HG02798 (cell line): Measurements from ENCODE around the gene HDGF.
"Not testable (repeated sequence)": the region's sequence is repeated elsewhere in the genome, so short reads cannot be mapped to it uniquely, and the experiment has no call there.

Source experiments
- ATAC-seq: cut with Tn5 transposase; IDR thresholded peaks from one replicate; pipeline ENCODE4 v1.9.1; 2021; ENCODE audit warnings: mild to moderate bottlenecking; ENCODE audit not compliant: unreplicated experiment, poor library complexity

Gene HDGF

DNA sequence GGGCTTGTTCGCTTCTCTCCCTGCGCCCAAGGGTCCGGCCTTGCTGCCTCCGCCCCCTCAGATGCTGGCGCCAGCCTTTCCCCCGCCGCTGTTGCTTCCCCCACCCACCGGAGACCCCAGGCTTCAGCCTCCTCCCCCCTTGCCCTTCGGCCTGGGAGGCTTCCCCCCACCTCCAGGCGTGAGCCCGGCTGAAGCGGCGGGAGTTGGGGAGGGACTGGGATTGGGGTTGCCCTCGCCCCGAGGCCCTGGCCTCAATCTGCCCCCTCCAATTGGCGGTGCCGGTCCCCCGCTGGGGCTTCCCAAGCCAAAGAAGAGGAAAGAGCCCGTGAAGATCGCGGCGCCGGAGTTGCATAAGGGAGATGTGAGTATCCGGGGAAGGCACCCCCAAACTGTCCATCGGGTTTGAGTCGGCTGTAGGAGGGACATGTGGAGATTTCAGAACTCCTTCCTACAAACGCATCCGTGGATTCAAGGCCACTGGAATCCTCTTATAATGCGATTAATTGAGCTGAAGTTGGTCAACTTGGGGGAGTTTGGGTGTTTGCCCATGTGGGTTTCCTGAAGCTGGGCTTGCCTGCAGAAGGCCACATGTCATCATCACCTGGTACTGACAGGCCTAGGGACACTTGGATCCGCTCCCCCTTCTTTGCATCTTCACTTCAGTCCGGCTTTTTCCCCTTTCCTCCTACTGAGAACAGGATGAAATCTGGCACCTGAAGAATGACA, 16.6 kb upstream of the HDGF start:
- peak; percentile 5 for ATAC-seq

GRCh38 chr1:156767101-156767878, 15.8 kb upstream of the HDGF start, which contains the start of gene PRCC:
PRCC (plus strand) TSS chr1:156767535; CDS start chr1:156767772, 237 bp downstream.
- ATAC-seq: peak; percentile 95

DNA sequence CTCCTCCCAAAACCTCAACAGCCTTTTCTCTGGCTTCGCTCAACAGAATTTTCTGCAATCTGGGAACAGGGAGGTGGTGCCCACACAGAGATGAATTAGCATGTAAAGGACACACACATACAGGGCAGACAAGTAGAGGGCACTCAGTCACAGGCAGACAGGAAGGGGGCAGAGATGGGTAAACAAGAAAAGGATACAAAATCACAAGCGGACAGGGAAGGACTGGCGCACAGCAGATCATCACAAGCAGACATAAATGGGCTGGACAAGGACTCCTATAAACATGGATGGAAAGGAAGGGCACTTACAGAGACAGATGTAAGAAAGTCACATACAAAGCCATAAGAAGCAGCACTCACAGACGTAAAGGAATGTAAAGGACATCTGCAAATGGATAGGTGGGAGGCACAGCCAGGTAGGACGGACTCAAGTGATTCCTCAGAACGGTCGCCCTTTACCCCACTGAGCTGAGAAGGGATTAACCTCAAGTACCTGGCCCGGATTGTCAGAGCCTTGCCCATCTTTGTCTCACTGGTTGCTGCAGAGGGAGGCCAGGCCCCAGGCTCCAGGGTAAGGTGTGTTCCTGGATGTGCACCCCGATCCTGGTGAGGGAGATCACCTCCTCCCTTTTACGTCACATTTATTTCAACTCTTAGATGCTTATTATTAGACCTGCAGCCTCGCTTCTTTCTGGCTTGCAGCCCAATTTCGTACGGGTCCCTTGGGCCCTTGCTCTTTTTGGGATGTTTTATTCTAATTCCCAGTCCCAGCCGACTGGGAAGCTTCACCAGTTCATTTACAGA, 15.0 kb upstream of the HDGF start:
- ATAC-seq: peak; percentile 13

DNA sequence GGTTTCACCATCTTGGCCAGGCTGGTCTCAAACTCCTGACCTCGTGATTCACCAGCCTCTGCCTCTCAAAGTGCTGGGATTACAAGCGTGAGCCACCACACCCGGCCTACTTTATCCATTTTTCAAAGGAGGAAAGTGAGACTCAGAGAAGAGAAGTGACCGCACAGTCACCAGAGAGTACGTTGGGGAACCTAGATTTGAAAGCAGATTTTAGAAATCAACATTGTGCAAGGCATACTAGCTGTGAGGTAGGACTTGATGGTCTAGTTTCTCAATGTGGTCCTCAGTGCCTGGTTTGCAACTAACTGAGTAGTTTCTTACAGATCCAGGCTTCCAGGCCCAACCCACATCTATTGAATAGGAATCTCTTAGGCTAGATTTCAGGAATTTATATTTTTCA, 14.2 kb upstream of the HDGF start:
- no peak for ATAC-seq

- not testable (repeated sequence) for ATAC-seq
Measured at GRCh38 chr1:156765136-156765535, 13.7 kb upstream of the HDGF start.

DNA sequence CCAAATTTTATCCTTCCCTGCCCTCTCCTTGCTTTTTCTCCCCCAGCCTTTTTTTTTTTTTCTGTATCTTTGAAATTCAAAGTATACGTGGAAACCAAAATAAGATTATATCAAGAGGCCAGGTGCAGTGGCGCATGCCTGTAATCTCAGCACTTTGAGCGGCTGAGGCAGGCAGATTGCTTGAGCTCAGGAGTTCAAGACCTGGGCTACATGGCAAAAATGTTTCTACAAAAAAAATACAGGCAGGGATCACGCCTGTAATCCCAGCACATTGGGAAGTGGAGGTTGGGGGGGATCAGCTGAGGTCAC, 9.3 kb upstream of the HDGF start:
- ATAC-seq: no peak

DNA sequence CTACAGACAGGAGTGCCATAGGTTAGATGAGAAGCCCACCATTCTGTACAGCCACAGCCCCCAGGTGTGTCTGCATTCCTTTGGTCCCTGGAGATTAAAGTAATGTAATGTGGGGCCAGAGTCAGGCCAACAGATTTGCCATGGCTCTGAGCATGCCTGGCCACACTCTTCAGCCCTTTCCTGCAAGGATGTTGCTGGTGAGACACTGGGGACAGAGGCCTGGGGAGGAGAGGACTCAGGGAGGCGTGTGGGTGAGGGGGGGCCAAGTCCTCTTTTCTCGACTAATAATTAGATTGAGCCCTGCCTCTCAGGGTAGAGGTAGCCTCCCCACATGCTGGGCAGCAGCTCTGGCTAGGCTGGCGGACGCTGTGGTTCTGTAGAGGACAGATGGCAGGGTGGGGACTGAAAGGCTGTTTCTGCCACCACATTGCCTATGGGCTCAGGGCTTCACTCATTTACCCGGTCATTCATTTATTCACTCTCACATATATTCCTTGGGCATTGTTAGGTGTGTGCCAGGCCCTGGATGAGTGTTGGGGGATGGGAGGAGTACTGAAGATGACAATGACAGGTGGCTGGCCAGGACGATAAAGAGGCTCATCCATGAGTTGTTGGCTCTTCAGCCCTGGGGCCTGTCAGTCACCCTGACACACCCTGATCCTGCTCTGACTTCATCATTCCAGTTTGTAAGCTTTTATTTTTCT, 8.8 kb upstream of the HDGF start:
- ATAC-seq: no peak

DNA sequence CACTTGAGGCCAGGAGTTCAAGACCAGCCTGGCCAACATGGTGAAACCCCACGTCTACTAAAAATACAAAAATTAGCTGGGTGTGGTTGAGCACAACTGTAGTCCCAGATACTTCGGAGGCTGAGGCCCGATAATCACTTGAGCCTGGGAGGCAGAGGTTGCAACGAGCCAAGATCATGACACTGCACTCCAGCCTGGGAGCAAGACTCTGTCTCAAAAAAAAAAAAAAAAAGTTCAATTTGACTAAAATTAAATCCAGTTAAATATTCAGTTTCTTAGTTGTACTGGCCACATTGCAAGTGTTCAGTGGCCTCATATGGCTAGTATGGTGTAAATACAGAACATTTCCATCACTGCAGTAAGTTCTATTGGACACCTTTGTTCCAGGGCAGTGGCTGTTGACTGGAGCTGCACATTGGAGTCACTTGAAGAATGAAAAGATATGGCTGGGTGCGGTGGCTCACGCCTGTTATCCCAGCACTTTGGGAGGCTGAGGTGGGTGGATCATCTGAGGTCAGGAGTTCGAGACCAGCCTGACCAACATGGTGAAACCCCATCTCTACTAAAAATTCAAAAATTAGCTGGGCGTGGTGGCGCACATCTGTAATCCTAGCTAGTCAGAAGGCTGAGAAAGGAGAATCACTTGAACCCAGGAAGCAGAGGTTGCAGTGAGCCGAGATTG, 6.2 kb upstream of the HDGF start:
- ATAC-seq: not testable (repeated sequence)

- no peak for ATAC-seq
Measured at GRCh38 chr1:156756355-156756754, 4.9 kb upstream of the HDGF start.

DNA sequence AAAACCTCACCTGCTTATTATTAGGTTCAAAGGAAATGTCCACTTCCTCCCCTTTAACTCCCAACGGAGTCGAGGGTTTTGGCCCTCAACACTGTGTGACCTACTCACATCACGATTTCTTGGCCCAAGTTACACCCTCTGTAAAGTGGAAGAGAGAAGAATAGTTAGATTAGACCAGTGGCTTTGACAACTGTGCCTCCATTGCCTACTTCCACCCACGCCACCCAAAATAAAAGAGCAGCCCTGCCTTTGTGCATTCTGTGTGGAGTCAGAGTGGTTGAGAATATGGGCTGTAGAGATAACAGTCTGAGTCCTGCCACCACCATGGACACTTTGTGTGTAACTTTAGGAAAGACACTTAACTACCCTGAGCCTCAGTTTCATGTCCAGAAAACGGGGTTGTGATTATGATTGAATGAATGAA, 4.1 kb upstream of the HDGF start:
- no peak for ATAC-seq

DNA sequence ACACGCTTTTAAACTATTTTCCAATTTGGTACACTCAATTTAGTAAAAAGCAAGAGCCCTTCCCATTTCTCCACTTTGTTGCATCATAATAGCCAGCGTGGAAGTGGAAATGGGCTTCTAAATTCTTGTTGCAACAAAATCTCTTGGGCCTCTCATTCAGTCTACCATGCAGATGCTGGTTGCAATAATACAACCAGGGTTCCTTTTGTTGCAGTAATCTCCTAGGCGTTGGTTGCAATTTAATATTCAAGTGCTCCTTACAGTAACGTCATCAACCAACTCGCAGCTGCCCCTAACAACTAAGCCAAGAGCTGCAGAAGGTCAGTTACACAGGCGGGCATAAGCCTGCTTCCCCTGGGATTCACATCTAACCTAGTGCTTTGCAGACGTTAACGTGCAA, 2.7 kb upstream of the HDGF start:
- ATAC-seq: no peak

DNA sequence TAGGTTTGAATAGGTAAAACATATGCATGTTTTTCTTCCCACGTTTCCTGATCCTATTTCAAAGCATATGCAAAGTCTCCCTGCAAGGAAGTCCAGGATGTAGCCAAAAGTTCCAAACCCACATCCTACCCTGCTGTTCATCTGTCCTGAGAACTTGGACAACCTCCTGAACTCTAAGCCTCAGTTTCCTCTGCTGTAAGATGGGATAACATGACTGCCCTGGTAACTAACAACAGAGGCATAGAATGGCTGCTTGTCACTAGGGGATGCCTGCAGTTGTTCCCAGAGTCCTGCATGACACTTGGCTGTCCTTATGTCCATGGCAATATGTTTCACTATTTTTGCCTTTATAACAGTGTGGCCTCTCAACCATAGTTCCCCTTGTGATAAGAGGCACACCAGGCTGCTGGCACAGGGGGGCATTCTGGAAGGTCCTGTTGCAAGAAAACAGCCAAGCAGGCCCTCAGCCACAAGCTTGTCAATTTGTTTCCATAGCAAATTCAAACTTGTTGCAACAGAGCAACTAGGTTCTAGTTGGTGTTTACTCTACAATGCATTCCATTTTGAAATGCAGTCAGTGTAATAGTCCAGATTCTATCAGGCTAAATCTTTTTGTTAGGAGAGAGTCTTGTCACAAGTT, 1.5 kb upstream of the HDGF start:
- ATAC-seq: no peak

GRCh38 chr1:156751757-156752481, 444 bp upstream of the HDGF start:
- peak; percentile 81 for ATAC-seq

- peak; percentile 16 for ATAC-seq
Measured at GRCh38 chr1:156750711-156751450, 594 bp downstream of the HDGF start.

DNA sequence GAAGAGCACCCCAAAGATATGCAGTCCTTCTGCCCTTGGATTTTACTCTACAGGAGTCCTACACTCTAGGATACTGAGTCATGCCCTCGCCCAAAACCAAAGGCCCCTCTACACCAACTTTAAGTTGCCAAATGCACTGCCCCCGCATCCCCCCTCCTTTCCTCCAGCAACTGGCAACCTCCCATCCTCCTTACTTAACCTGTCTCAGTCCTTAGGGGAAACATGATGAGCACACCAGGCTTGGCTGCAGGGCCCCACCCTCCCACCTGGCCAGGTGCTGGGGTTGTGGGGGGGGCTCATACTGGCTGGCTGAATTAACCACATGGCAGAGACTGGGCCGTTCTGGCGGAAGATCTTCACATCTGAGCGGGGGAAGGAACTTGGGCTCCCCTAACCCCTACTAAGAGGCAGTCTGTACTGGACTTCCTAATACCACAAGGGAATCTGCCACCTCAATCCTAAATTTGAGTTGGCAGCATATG, 1.2 kb downstream of the HDGF start:
- ATAC-seq: no peak

- no peak for ATAC-seq
Measured at GRCh38 chr1:156749419-156750118, 1.9 kb downstream of the HDGF start.

DNA sequence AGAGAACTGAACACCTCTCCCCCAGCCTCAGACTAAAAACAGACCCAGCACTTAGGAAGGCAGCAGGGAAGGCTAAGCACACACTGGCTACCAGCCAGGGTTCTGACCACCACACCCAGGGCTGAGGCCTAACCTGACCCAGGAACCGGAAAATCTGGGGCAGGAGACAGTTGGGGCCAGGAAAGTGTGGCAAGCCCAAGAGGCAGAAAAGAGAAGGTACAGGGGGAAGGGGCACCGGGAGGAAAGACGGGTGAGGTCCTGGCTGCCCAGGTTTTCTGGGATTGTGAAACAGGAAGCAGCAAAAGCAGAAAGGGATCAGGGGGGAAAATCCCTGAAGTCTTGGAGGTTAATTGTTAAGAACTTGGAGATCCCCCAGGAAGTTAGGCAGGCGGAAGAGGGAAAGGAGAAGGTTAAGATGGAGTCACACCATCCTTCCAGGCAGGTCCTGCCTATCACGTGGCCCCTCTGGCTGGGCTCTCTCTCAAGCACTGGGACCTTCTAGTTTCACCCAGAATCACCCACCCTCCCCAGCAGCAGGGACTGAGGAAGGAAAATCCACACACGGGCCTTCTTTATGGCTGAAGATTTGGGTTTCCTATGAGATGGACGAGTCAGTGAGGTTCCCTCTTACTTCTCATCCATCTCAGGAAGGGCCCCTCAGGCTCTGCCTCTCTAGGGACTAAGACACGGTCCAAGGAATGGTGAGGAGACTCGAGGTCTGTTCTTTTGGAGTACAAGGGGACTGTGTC, 2.6 kb downstream of the HDGF start:
- ATAC-seq: no peak
